GM21515 (cell line): Measurements from ENCODE around the gene COX7A1.
"Not testable (repeated sequence)": the region's sequence is repeated elsewhere in the genome, so short reads cannot be mapped to it uniquely, and the experiment has no call there.

Source experiments
- ATAC-seq: cut with Tn5 transposase; IDR thresholded peaks from one replicate; pipeline ENCODE4 v1.9.1; 2021; ENCODE audit not compliant: unreplicated experiment

COX7A1 gene

DNA sequence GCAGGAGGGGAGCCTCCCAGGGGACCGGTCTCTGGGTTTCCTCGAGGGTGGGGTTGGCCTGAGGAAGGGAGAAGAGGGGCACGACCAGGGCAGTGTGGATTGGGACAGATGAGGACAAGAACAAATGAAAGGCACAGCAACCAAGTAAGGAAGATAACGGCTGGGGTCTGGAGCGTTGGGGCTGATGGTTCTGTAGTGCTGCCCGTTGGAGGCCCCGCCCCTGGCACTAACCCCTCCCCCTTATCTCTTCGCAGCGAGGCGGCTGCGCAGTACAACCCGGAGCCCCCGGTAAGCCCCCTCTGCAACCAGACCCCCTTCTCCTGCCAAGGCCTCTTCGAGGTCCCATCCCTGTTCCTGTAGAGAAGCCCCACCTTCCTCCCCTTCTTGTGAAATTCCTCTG is 10.2 kb downstream of the COX7A1 start:
- no peak for ATAC-seq

DNA sequence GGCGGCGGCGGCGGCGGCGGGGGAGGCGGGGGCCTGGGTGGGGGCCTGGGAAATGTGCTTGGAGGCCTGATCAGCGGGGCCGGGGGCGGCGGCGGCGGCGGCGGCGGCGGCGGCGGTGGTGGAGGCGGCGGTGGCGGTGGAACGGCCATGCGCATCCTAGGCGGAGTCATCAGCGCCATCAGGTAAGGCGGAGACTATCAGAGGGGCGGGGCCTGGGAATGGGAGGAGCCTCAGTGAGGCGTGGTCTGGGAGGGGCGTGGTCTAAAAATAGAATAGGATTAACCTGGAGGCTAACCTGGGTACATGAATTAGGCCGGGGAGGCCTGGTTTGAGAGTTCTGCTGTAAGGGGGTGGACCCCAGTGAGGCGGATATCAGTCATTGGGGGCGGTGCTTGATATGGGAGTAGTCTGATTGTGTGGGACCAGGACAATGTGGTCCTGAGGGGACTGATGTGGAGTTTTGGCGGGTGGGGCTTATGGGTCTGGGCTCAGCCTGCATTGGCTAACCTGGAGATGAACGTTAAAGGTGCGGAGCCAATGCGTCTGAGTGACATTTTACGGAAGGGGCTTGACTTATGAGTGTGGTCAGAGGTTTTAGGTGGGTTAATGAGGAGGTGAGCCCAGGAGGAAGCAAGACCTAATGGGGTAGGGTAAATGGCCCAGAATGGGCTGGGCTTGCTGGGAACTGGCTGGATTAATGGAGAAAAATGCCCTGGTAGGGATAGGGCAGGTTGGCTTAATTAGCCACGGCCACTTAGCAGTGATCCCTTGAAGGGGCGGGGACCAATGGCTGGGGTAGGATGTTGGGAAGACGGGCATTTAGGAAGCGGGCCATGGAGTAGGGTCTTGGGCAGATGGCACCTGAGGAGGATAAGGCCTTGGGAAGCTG is 11.0 kb downstream of the COX7A1 start:
- ATAC-seq: peak; percentile 49

DNA sequence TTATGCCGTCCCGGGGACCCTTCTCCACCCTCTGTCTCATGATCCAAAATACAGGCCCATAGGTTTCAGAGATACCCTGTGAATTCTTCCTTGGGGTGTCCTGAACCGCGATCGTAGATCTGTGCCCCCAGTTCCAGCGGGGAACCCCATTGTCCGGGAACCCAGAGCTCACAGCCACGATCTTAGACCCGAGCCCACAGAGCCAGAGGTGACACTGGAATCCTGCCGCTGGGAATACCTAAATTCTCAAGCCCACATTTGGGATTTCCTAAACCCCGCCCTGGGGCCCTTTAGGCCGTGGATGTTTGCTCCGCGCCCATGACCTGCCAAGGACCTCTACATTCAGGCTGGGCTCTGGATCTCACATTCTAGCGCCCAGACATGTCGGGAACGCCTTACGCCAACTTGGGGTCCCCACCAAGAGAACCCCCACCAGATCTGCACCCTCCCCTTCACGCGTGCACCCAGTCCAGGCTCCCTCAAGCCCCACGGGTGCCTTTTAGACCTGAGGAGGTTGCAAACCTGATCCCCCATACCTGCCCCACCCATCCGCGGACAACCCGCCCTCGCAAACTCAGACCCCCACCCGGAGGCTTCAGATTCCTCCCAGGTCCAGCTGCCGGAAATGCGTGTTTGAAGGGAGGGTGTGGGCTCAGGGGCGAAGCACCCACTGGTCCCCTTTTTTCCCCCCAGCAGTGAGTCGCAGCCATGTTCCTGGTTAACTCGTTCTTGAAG is 11.8 kb downstream of the COX7A1 start:
- ATAC-seq: no peak

DNA sequence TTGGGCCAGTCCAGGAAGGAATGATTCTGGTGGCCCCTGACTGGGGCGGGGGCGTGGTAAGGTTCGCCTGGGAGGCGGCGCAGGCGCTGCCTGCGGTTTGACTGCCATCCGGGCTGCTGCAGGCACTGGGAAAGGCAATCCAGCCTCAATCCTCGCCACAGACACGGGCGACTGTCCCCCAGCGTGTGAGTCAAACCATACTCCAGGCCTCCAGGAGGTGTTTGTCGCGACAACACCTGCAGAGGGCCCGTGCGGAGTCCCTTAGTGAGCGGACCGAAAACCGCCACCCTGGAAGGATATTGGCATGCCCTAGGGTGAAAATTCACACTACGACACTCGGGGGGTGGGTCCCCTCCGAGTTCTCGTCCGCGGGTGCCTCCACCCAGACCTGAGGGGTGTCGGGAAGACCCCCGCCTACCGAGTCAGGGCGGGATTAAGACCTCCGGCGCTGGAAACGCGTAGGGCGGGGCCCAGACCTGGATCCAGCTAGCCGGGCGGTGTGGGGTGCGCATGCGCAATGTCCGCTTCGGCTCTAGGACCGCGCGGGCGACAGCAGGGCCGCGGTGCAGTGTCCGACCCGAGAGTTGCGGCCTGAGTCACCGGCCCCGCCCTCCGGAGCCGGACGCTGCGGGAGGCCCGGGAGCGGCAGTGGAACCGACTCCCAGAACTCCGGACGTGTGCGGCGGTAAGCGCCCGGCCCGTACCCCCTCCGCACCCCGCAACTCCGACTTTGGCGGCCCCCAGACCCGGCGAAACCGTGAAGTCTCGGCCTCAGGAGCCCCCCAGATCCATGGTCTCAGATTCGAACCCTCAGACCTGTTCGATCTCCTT is 12.6 kb downstream of the COX7A1 start, which contains the start of gene CAPNS1:
TSS of gene CAPNS1 (plus strand) at position 594 of the 831 bp plus-strand sequence. CDS start 946 bp downstream, outside the sequence.
- ATAC-seq: peak; percentile 74

DNA sequence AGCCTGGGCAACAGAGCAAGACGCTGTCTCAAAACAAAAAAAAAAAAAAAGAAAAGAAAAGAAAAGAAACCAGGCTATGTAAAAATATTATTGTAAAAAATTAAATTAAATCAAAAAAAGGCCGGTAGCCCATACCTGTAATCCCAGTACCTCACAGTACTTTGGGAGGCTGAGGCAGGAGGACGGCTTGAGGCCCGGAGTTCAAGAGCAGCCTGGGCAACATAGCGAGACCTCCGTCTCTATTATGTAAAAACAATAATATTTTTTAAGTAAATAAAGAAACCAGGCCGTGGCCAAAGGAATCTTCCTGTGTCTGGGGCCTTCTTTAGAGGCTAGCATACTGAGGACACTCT is 13.2 kb downstream of the COX7A1 start:
- no peak for ATAC-seq

DNA sequence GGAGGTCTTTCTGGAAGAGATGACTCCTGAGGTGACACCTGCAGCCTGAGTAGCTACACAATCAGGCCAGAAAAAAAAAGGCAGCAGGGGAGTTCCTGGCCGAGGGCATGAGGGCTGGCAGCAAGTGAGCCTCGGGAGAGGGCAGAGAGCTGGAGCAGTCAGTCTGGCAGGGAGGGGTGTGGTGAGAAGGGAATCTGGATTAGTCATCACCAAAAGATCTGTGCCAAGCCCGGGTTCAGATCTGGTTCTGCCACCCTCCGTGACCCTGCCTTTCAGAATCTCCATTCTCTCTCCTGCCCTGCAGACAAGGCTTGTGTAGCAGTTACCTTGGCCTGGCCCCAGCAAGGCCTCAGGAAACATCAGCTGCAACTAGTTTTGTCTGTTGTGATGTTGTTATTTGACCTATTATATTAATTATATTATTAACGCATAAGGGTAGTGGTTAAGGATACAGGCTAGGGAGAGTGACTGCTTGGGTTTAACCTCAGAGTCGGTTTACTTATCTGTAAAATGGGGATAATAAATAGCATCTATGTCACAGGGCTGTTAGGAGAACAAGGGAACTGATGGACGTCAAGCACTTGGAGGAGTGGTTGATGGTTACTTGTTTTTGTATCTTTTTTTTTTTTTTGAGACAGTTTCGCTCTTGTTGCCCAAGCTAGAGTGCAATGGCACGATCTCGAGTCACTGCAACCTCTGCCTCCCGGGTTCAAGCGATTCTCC is 15.1 kb downstream of the COX7A1 start:
- ATAC-seq: no peak

DNA sequence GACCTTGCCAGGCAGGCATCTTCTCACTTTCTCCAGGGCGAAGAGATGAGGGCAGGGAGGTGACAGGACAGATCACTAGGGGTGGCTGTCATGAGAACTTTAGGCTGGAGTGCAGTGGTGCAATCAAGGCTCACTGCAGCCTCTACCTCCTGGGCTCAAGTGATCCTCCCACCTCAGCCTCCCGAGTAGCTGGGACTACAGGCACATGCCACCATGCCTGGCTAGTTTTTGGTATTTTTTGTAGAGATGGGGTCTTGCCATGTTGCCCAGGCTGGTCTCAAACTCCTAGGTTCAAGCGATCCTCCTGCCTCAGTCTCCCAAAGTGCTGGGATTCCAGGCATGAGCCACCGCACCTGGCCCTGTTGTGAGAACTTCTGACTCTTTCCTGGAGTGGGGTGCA is 17.4 kb downstream of the COX7A1 start:
- not testable (repeated sequence) for ATAC-seq

DNA sequence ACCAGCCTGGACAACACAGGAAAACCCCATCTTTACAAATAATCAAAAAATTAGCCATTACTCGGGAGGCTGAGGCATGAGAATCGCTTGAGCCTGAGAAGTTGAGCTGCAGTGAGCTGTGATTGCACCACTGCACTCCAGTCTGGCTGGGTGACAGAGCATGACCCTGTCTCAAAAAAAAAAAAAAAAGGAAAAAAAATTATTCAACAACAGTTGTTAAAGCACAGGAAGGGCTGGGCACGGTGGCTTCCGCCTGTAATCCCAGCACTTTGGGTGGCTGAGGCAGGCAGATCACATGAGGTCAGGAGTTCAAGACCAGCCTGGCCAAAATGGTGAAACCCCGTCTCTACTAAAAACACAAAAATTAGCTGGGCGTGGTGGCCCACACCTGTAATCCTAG is 21.0 kb downstream of the COX7A1 start:
- ATAC-seq: not testable (repeated sequence)

DNA sequence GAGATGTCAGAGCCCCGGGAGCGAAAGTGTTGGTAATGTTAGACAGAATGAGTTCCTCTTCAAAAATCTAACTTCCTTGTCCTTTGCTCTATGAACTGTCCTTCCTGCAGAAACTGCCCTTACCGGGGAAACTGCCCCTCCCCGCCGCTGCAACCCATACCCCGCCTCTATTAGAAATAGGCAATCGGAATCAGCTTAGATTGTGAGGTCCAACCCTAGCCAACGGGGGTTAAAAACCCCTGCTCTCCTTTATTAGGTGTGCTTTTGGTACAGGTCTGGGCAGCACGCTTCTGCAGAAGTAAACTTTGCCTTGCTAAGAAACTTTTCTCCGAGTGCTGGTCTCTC is 23.9 kb downstream of the COX7A1 start:
- no peak for ATAC-seq

DNA sequence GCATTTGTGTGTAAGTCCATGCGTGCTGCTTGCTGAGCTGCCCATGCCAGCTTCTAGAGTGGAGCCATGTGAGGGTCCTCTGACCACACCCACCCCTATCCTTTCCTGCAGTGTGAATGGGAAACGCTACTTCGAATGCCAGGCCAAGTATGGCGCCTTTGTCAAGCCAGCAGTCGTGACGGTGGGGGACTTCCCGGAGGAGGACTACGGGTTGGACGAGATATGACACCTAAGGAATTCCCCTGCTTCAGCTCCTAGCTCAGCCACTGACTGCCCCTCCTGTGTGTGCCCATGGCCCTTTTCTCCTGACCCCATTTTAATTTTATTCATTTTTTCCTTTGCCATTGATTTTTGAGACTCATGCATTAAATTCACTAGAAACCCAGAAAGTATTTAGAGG is 26.7 kb downstream of the COX7A1 start:
- no peak for ATAC-seq

DNA sequence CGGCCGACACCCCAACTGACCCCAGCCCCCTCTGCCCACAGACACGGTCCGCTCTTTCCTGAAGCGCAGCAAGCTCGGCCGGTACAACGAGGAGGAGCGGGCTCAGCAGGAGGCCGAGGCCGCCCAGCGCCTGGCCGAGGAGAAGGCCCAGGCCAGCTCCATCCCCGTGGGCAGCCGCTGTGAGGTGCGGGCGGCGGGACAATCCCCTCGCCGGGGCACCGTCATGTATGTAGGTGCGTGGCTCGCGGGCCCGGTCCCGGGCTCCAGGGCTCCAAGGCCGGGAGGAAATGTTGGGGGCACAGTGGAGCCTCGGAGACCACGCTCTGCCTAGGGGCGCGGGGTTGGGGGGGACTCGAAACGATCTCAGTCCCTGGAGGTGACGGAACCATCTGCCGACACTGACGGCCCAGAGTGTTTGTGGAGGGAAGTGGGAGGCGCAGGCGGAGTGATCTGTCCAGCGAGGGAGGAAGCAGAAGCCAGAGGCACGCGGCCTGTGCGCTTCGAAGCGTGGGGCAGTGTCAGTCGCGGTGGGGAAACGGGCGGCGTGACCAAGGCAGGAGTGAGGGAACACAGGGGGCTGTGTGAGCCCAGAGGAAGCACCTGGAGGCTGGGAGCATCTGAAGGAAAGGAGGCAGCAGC is 30.6 kb downstream of the COX7A1 start:
- ATAC-seq: no peak

DNA sequence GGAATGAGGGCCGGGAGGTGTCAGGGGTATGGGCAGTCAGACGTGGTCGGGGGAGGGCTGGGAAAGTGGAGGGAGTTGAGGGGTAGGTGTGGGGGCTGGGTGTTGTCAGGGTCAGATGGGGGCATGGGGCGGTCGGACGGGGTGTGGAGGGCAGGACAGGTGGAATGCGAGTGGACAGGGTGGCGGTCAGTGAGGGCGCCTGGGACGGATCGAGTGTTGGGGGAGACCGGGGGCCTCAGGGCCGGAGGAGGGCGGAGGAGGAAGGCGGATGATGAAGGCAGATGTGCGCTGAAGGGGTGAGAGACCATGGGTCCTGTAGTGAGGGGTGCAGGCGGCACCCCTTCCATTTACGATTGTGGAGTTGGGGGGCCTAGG is 31.3 kb downstream of the COX7A1 start:
- ATAC-seq: no peak

DNA sequence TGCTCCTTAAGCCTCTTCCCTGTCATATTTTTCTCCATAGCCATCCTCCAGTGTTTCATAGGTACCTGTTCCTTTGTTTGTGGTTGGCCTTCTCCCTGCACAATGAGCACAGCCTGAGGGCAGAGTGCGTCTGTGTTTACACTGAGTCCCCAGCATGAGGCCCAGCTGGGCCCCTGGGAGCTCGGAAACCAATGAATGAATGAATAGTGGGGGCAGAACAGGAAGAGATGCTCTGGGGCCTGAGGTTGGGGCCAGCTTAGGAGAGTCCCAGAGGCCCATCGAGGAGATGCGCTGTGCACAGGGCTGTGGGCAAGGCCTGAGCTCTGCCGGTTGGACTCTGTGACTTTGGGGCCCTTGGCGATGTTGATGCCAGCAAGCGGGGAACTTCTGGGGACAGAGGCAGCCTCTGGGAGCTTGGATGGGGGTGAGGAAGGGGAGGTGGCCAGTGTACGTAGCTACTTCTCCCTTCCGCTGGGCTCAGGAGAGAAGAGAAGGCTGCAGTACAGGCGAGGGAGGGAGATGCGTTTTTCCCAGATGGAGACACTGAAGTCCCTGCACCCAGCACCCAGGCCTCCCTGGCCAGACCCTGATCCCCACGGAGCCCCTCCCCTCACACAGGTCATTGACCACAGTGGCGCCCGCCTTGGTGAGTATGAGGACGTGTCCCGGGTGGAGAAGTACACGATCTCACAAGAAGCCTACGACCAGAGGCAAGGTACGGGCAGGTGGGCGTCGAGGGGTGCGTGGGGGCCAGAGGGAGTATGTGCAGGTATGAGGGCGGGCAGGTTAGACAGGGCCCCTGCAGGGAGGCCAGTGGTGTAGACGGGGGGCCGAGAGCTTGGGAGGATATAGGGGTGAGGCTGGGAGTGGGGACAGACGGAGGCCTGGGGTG is 31.9 kb downstream of the COX7A1 start:
- ATAC-seq: no peak

DNA sequence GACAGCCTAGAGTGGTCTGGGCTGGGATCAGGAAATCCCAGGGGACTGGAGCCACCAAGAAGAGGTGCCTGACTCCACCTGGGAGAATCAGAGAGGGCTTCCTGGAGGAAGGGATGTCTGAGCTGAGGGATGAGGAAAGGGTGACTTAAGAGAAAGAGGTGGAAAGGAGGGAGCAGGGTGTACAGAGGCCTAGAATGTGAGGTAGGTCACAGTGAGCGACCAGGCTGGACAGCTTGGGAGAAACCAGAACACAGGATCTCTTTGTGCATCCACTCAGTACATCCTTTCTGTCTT is 36.0 kb downstream of the COX7A1 start:
- no peak for ATAC-seq

DNA sequence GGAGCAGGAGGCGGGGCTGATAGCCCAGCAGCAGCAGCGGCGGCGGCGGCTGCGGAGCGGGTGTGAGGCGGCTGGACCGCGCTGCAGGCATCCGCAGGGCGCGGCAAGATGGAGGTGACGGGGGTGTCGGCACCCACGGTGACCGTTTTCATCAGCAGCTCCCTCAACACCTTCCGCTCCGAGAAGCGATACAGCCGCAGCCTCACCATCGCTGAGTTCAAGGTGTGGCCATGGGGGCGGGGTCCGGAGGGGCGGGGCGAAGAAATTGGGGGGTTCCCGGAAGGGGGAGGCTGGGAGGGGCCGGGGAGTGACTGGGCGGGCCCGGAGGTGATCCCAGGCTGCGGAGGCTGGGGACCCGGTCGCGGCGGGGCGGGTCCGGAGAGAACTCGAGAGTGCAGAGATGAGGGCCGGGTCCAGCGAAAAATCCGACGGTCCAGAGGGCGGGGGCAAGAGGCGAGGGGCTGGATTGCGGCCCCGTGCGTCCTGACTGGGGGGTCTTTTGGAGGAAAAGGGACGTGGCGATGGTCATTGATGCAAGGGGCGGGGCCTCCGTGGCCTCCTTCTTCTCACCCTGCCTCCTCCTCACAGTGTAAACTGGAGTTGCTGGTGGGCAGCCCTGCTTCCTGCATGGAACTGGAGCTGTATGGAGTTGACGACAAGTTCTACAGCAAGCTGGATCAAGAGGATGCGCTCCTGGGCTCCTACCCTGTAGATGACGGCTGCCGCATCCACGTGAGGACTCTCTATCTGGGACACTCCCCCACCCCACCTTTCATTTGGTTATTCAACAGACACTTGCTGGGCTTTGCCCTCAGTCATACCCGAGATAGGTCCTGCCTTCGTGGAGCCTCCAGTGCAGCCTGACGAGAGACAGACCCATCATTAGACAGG is 36.5 kb downstream of the COX7A1 start, which contains the start of gene TBCB:
TSS of gene TBCB (plus strand) at position 16 of the 891 bp plus-strand sequence. CDS start at position 109, 93 bp downstream.
- no peak for ATAC-seq

DNA sequence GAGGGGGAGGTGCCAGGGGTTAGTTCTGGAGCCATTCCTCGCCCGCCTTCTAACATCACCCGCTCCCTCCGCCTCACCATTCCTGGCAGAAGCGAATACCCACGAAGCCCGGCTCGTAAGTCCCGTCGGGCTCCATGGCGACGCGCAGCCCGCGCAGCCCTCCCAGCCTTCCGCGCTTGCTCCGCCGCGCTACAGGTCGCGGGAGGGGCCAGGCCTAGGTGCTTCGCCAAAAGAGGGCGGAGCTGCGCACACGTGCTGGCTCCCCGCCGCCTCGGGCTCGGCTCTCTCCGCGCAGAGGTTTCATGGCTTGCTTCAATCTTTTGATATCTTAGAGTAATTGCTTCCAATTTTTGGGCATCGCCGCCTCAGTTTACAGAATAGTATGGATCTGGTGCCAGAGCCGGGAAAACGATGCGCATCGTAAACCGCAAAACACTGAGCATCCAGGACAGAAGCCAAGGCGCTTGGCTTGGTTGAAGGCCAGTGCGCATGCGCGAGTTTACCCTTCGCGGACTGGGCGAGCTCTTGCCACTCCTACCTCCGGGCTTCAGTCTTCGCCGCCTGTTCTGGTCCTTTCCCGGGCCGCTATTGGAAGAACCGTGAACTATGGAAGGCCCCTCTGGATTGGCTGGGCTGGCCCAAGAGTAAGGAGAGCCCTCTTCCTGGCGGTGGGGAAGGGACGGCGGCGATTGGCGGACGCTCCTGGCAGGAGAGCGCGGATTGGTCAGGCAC is 37.4 kb downstream of the COX7A1 start, which contains the start of gene POLR2I:
TSS of gene POLR2I (minus strand) at position 155 of the 732 bp plus-strand sequence. CDS start at position 136, 19 bp downstream.
- ATAC-seq: peak; percentile 67

DNA sequence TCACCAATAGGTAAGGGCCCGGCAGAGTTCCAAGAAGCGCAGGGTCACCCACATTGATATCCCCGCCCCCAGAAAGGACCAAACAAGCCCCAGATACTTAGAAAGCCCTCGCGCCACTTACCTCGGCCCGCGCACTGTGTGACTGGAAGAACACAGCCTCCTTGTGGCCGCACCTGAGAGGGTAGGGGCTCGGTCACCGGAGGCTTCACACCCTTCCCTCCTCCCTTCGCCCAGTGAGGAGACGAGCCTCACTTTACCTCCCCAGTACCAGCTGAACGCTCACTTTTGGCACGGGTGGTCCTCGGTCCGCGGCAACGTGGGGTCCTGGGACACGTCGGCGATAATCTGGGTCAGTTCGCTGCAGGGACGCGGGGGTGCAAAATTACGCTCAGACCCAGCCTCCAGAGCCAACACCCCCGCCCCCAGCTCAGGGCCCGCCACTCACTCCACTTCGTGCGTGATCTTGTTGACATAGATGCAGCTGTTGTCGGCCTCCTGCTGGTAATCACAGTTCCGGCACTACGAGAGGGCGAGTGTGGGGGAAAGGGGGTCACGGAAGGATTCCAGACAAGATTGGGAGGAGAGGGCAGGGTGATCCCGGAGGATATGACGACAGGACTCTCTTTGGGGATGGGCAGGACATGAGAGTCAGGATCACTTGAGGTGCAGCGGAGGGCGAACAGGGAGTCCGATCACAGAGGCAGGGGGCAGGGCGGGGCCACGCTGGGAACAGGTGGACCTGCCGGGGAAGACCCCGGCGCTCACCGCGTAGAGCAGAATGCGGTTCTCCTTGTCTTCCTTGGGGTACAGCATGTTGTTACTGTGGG is 38.1 kb downstream of the COX7A1 start:
- no peak for ATAC-seq
